LNCAP (cell line): ENCODE measurements around the gene PTPN13.
A peak's percentile ranks its signal among the peaks of the same experiment; 100 is the strongest.

Experiments used
- TF ChIP-seq, protein P1 (sequence below): fragments of 450-650 bp; IDR thresholded peaks from 2 replicates; pipeline ENCODE4 v1.5.1; 2017; ENCODE audit warnings: mild to moderate bottlenecking

Gene PTPN13

DNA sequence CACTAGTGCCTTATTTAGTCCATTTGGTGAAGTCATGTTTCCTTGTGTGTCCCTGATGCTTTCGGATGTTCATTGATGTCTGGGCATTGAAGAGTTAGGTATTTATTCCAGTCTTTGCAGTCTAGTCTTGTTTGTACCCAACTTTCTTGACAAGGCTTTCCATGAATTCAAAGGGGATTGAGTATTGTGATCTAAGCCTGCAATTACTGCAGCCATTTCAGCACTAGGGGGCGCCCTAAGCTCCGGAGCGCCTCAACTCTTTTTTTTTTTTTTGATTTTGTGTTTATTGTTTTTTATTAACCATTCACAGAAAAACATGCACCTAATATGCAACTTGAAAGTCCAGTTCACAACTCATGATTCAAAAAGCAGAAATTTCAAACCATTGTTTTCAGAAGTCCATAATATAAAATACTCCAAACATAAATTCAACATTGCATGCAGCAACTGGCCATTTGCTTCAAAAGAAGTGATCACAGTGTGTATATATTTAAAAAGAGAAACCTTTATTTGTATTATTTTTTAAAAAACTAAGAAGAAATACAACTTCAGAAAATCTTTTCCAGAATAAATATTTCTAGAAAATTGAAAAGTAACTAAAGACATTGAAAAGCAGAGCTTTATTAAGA, 59.2 kb downstream of the PTPN13 start:
- TF ChIP-seq, protein P1, sequence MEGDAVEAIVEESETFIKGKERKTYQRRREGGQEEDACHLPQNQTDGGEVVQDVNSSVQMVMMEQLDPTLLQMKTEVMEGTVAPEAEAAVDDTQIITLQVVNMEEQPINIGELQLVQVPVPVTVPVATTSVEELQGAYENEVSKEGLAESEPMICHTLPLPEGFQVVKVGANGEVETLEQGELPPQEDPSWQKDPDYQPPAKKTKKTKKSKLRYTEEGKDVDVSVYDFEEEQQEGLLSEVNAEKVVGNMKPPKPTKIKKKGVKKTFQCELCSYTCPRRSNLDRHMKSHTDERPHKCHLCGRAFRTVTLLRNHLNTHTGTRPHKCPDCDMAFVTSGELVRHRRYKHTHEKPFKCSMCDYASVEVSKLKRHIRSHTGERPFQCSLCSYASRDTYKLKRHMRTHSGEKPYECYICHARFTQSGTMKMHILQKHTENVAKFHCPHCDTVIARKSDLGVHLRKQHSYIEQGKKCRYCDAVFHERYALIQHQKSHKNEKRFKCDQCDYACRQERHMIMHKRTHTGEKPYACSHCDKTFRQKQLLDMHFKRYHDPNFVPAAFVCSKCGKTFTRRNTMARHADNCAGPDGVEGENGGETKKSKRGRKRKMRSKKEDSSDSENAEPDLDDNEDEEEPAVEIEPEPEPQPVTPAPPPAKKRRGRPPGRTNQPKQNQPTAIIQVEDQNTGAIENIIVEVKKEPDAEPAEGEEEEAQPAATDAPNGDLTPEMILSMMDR: peak; percentile 56

DNA sequence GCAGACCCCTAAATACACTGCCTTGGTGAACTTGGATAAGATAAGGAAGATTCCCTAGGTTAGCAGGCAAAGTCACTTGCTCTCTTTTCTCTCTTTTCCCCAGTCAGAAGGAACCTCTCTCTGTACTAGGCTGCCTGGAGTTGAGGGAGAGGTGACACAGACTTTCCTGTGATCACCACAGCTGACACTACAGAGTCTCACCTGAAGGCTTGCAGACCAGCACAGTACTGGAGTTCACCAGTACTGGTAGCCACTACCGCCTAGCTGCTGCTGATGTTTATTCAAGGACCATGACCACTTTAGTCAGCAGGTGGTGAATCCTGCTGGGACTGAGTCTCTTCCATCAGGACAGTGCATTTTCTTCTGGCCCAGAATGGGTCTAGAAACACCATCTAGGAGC, 63.3 kb downstream of the PTPN13 start:
- TF ChIP-seq, protein P1: no peak

DNA sequence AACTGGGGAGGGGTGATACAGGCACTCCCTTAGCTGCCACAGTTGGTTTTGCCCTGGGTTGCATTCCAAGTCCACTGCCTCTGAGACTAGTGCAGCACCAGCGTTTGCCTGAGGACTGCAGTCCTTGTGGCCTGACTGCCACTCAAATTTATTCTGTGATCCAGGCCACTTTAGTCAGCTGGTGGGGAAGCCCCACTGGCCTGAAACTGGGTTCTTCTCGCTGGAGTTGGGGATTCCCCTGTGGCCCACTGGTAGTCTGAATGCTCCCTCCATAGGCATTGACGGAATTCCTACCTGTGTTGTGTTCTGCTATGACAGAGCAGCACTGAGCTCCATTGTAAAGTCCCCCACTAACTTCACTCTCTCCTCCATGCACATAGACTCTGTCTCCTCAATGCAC, 63.8 kb downstream of the PTPN13 start:
- TF ChIP-seq, protein P1: no peak

DNA sequence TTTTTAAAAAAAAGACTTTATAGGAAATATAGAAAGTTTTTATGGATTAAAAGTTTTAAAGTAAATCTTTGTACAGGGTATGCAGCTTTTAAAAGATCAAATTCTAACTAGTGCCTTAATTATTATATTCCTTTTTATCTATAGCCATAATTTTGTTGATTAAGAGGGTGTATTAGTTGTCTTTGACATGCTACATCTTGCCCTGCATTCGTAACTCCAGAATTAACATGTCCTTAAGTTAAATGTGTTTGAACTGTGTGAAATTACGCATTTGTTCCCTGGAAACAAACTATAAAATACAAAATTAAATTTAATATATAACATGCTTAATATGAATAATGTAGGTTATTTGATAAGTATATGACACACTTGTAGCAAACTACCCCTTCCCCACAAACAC, 66.3 kb downstream of the PTPN13 start:
- TF ChIP-seq, protein P1: no peak

DNA sequence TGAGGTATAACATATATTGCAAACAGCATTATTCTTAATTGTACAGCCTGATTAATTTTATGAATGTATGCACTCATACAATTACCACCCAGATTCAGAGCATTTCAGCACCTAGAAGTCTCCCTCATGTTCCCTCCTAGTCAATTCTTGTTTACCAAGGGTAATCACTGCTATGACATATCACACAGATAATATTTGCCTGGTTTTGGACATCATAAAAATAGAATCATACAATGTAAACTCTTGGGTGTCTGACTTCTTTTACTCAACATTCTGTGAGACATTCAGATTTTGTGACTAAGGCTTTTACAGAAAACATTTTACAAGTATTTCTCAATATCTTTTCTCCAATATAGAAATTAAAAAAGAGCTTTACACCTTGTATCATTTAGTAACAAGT, 66.9 kb downstream of the PTPN13 start:
- TF ChIP-seq, protein P1: no peak

DNA sequence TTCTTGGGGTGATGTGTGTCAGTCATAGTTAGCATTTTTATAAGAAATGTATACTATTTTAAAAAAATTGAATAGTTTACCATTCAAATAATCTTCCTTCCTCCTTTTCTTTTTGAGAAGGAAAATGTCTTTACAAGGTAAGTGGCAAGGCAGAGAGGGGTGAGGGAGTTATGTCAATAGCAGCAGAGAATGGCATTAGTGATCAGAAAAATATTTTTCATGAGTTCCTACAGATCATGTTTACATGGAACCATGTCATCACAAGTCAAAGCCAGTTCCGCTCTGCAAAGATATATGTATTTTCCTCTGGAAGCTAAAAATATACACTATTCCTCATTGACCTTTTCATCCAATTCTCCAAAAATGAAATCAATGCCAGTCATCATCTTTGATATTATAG, 67.3 kb downstream of the PTPN13 start:
- TF ChIP-seq, protein P1: no peak

DNA sequence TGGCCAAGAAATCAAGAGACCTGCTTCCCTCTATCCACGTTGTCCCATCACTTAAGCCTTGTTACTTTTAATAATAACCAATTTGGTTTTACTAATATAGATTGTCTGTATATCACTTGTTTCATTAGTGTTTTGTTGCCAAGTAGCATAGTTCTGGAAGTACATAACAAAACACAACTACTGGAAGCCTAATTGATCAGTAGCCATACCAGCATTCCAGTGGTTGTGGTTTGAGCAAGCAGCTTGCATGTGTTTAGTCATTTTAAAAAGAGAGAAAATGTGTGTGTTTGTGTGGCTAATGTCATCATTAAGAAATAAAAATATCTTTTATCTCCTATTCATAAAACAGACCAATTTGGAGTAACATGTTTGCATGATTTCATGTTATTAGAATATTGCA, 70.8 kb downstream of the PTPN13 start:
- TF ChIP-seq, protein P1: no peak

DNA sequence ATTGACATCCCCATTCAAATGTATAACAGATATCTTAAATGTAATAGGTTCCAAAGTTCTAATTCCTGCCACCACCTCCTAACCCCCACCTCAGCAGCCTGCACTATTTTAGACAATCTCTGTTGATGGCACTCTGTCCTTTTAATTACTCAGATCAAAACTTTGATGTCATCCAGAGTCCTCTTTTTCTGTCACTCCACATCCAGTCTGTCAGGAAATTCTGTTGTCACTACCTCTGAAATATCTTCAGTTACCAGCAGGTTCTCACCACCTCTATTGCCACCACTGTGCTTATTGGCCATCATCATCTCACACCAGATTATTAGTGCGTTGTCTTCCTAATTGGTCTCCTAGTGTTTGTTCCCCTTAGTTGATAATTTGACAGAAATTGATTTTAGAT, 76.2 kb downstream of the PTPN13 start:
- TF ChIP-seq, protein P1: no peak
